ENCODE data around the gene SSB.
"Not testable (repeated sequence)": the region's sequence is repeated elsewhere in the genome, so short reads cannot be mapped to it uniquely, and the experiment has no call there.

SSB gene

GRCh38 chr2:169782513-169782912, 16.2 kb upstream of the SSB start:
- no peak for DNase-seq

GRCh38 chr2:169790581-169790980, 8.1 kb upstream of the SSB start:
- no peak for DNase-seq

- no peak for DNase-seq
Measured at GRCh38 chr2:169795181-169795580, 3.5 kb upstream of the SSB start.

- DNase-seq = no peak
Measured at GRCh38 chr2:169796441-169796840, 2.2 kb upstream of the SSB start.

GRCh38 chr2:169797601-169798000, 1.1 kb upstream of the SSB start:
- DNase-seq = no peak

- no peak for DNase-seq
Measured at GRCh38 chr2:169798397-169798717, 314 bp upstream of the SSB start.

- no peak for DNase-seq
Measured at GRCh38 chr2:169803480-169803879, 4.8 kb downstream of the SSB start.

- no peak for DNase-seq
Measured at GRCh38 chr2:169806586-169806985, 7.9 kb downstream of the SSB start.

GRCh38 chr2:169808221-169808620, 9.6 kb downstream of the SSB start:
- no peak for DNase-seq

- DNase-seq = no peak
Measured at GRCh38 chr2:169815849-169816248, 17.2 kb downstream of the SSB start.

GRCh38 chr2:169816961-169817360, 18.3 kb downstream of the SSB start:
- DNase-seq = not testable (repeated sequence)

GRCh38 chr2:169817369-169817768, 18.7 kb downstream of the SSB start:
- not testable (repeated sequence) for DNase-seq

GRCh38 chr2:169818241-169818640, 19.6 kb downstream of the SSB start:
- DNase-seq = no peak

GRCh38 chr2:169819106-169819505, 20.4 kb downstream of the SSB start:
- no peak for DNase-seq

- DNase-seq = not testable (repeated sequence)
Measured at GRCh38 chr2:169820101-169820500, 21.4 kb downstream of the SSB start.

- no peak for DNase-seq
Measured at GRCh38 chr2:169822036-169822435, 23.4 kb downstream of the SSB start.

GRCh38 chr2:169822785-169823392, 24.2 kb downstream of the SSB start:
- DNase-seq = no peak

GRCh38 chr2:169823996-169824372, 25.3 kb downstream of the SSB start:
- DNase-seq = no peak

GRCh38 chr2:169824373-169825333, 26.0 kb downstream of the SSB start, which contains the start of gene METTL5:
Gene METTL5 (minus strand): TSS chr2:169824905. CDS start chr2:169824597, 308 bp downstream.
- peak; percentile 66 for DNase-seq

- DNase-seq = peak; percentile 89
Measured at GRCh38 chr2:169827272-169828140, 28.8 kb downstream of the SSB start, which contains the start of gene UBR3. Gene UBR3 (plus strand): TSS chr2:169827454. CDS start chr2:169827508, 54 bp downstream.

GRCh38 chr2:169828141-169828811, 29.6 kb downstream of the SSB start:
- peak; percentile 6 for DNase-seq

GRCh38 chr2:169834401-169834800, 35.7 kb downstream of the SSB start:
- no peak for DNase-seq
